A673 (cell line): ENCODE results near the gene EXOC3L1. TPM values are rescaled to one million over a fixed set of nuclear protein-coding genes. Genes with fewer than 3 reads are reported as not detected.

Experiments
- BruUV-seq: library from RNA; stranded (reverse); fragments of 400-500 nt; replicated peaks from 2 replicates; lab custom pipeline; 2021; lab: Mats Ljungman, UMichigan
- CTCF ChIA-PET: fragments of 300-600 bp; sonication (Branson Sonifier 250); formaldehyde crosslinking; loops from one replicate; lab custom pipeline; 2022; ENCODE audit warnings: antibody characterized with exemption; lab: Charles Lee
- POLR2A ChIA-PET: fragments of 300-600 bp; sonication (Branson Sonifier 250); formaldehyde crosslinking; loops from one replicate; lab custom pipeline; 2022; ENCODE audit warnings: antibody characterized with exemption; ENCODE audit not compliant: low non-redundant PET; lab: Charles Lee
- DNase-seq: peaks from one replicate; pipeline ENCODE4 v3.0.0-alpha.2; 2015; ENCODE audit warnings: low spot score
- H3K27ac ChIP-seq: fragments of 200-600 bp; sonication (generic); 2 replicates; pipeline ENCODE4 v1.5.1; 2016; ENCODE audit warnings: mixed run types, low read depth, mild to moderate bottlenecking, mixed read lengths, antibody characterized with exemption, low read length; ENCODE audit not compliant: poor library complexity, severe bottlenecking
- H3K27me3 ChIP-seq: fragments of 200-600 bp; sonication (generic); replicated peaks from 2 replicates; pipeline ENCODE4 v1.6.1; 2017; ENCODE audit warnings: mixed run types, low read depth, mild to moderate bottlenecking, mixed read lengths, antibody characterized with exemption, low read length; ENCODE audit not compliant: insufficient read depth, poor library complexity
- H3K36me3 ChIP-seq: fragments of 200-600 bp; sonication (generic); 2 replicates; pipeline ENCODE4 v1.6.1; 2016; ENCODE audit warnings: mixed run types, mild to moderate bottlenecking, mixed read lengths, antibody characterized with exemption, low read length; ENCODE audit not compliant: insufficient read depth, poor library complexity, severe bottlenecking
- H3K4me1 ChIP-seq: fragments of 200-600 bp; sonication (generic); 2 replicates; pipeline ENCODE4 v1.6.1; 2017; ENCODE audit warnings: mixed run types, mild to moderate bottlenecking, mixed read lengths, antibody characterized with exemption, low read length; ENCODE audit not compliant: insufficient read depth, poor library complexity, severe bottlenecking
- H3K4me3 ChIP-seq: fragments of 200-600 bp; sonication (generic); 2 replicates; pipeline ENCODE4 v1.5.1; 2016; ENCODE audit warnings: low read depth, mixed run types, mild to moderate bottlenecking, mixed read lengths, low read length; ENCODE audit not compliant: poor library complexity, severe bottlenecking
- H3K9me3 ChIP-seq: fragments of 200-600 bp; sonication (generic); 2 replicates; pipeline ENCODE4 v1.6.1; 2016; ENCODE audit warnings: mixed run types, low read depth, mild to moderate bottlenecking, mixed read lengths, antibody characterized with exemption, low read length; ENCODE audit not compliant: poor library complexity, severe bottlenecking
- CTCF ChIP-seq: fragments of 300-800, 200-600 bp; sonication (generic); conservative IDR thresholded peaks from 2 replicates; pipeline ENCODE4 v1.5.1; 2017; ENCODE audit warnings: low read depth, mild to moderate bottlenecking, antibody characterized with exemption, low read length, moderate library complexity, mixed read lengths
- EZH2 ChIP-seq: fragments of 200-600 bp; sonication (generic); IDR thresholded peaks from 2 replicates; pipeline ENCODE4 v1.6.1; 2017; ENCODE audit warnings: borderline replicate concordance, low read depth, mild to moderate bottlenecking, mixed read lengths, antibody characterized with exemption, low read length; ENCODE audit not compliant: poor library complexity, severe bottlenecking
- intact Hi-C: fragments of 100-400 bp; cut with micrococcal nuclease; formaldehyde crosslinking; loops from one replicate; pipeline ENCODE4 v1.10.0; 2022; ENCODE audit not compliant: unreplicated experiment
- total RNA-seq: library from RNA; stranded (reverse); gene quantifications from 2 replicates; pipeline ENCODE4 v1.2.3, GENCODE V29; 2021

Gene EXOC3L1
- total RNA-seq, 1 experiment from 2014 or later, result 0.32 TPM

DNA sequence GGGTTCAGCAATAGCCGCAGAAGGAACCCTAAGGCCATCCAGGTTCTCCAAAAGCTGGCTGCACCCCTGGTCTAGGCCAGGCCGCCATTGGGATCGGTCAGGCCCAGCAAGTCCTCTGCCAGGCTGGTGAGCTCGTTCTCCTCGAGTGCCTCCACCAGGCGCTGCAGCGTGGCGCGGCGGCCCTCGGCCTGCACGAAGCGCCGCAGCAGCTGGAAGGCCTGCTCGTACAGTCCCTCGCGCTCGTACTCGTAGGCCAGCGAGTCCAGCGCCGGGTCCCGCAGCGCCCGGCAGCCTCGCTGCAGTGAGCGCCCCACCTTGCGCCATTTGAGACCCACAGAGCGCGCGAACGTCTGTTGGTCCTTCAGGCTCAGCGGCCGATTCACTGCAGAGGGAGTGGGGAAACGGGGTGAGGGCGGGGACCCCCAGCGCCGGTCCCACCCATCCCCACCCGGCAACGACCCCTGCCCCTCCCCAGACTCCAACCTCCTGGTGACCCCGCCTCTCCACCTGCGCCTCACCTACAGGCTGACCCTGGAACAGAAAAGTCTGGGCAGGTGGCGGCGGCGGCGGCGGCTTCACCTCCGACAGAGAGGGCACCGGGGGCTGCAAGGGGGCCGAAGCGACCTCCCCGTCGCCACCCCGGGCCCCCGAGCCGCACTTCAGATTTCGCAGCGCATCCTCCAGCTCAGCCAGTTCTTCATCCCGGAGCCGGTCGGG is 35.2 kb downstream of the EXOC3L1 start:
- POLR2A ChIA-PET, result no interaction called here
- peak overlapping the region; percentile 38 for H3K4me3 ChIP-seq
- no TSS peak for BruUV-seq

GRCh38 chr16:67151431-67152097 is 38.4 kb downstream of the EXOC3L1 start:
- ChIA-PET POLR2A (interaction anchor here (0.6 kb wide), 1 partner anchor 133 kb away, joined by 7 read pairs; no protein-coding TSS in a partner anchor), CTCF (interaction anchor here (0.5 to 1.8 kb wide), 3 partner anchors 81 to 241 kb away, joined by 3 to 6 read pairs (median 3); no protein-coding TSS in a partner anchor)
- peak overlapping the region; percentile 83 for H3K4me3 ChIP-seq
- peaks cover 24% of the 10 kb centered on the region for H3K36me3 ChIP-seq
- H3K27ac ChIP-seq, result peak overlapping the region; percentile 81
- intact Hi-C loops, result loop anchor here (2.0 to 10.0 kb wide), 3 partner anchors 137 to 257 kb away; no protein-coding TSS in a partner anchor
- H3K9me3 ChIP-seq, result no peaks in the 10 kb centered on the region
- TF ChIP-seq CTCF, result no peak
- no peak for TF ChIP-seq EZH2
- peaks cover 13% of the 10 kb centered on the region for H3K4me1 ChIP-seq
- no peaks in the 10 kb centered on the region for H3K27me3 ChIP-seq
- no peak for DNase-seq
- BruUV-seq, result no TSS peak

More for the DNA sequence above, 35.2 kb downstream of the EXOC3L1 start:
- no peak overlapping the region for H3K27ac ChIP-seq
- no peaks in the 10 kb centered on the region for H3K9me3 ChIP-seq
- peaks cover 17% of the 10 kb centered on the region for H3K4me1 ChIP-seq
- intact Hi-C loops, result loop anchor here (1.0 to 10.0 kb wide), 3 partner anchors 177 to 260 kb away; no protein-coding TSS in a partner anchor
- TF ChIP-seq CTCF (no peak), EZH2 (no peak)
- H3K27me3 ChIP-seq, result no peaks in the 10 kb centered on the region
- peaks cover under 1% of the 10 kb centered on the region for H3K36me3 ChIP-seq
- no peak for DNase-seq
- CTCF ChIA-PET, result interaction anchor here (0.5 to 1.5 kb wide), 19 partner anchors 9 to 259 kb away, joined by 3 to 39 read pairs (median 4); partner anchors contain the start of genes CES3 and NOL3

DNA sequence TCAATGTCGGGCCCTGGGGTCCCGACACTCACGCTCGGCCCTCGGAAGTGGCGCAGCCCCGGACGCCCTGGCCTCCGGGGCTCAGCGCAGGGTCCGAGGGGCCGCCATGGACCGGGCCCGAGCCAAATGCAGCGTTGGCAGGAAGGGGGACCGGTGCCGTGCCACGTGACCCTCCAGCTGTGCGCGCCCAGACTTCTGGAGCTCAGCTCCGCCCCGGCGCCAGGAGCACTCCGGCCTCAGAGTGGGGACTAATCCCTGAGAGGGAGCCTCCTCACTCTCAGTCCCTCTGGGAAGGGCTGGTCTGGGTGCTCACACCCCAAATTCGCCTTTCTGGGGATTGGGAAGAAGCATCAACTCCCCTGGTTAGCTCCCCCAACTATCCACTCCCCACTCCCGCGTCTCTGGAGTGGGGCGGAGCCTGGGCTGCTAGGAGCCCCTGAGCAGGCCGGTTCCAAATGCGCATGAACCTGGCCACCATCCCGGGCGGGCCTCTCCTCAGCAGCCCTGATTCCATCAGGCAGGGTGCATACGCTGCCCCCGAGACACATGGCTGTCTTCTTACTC is 39.0 kb downstream of the EXOC3L1 start, which contains the start of gene B3GNT9:
TSS of gene B3GNT9 (minus strand) at position 166 of the 564 bp plus-strand sequence. CDS start 513 bp downstream, outside the sequence.
- Histone ChIP-seq H3K36me3 (peaks cover 30% of the 10 kb centered on the region), H3K4me1 (peaks cover 13% of the 10 kb centered on the region), H3K4me3 (peak within 1 kb of the TSS; percentile 83), H3K9me3 (no peaks in the 10 kb centered on the region), H3K27ac (peak within 1 kb of the TSS; percentile 81), H3K27me3 (no peaks in the 10 kb centered on the region)
- ChIA-PET CTCF (interaction anchor here (0.5 to 1.8 kb wide), 3 partner anchors 133 to 242 kb away, joined by 3 to 6 read pairs (median 3); no protein-coding TSS in a partner anchor), POLR2A (no interaction called here)
- no peak for TF ChIP-seq CTCF
- no peak for TF ChIP-seq EZH2
- BruUV-seq, result no TSS peak
- peak; percentile 88 for DNase-seq
- intact Hi-C loops, result loop anchor here (2.0 to 10.0 kb wide), 3 partner anchors 136 to 256 kb away; no protein-coding TSS in a partner anchor
